Measurements from ENCODE around the gene CNKSR2.

- no peak for TF ChIP-seq POLR2A (IDR thresholded peaks at IDR 0.05)
- TF ChIP-seq CTCF (IDR thresholded peaks at IDR 0.05), result no peak
Measured at GRCh38 chrX:21699136-21699535, 324.9 kb downstream of the CNKSR2 start.
